ENCODE results near the gene ZDHHC21.

The ZDHHC21 gene

GRCh38 chr9:14561929-14562405, 131.3 kb downstream of the ZDHHC21 start:
- no peak overlapping the region for H3K4me2 ChIP-seq (ENCODE audit: low read length)

More at GRCh38 chr9:14561929-14562405, 131.3 kb downstream of the ZDHHC21 start:
- H3K9me2 ChIP-seq (ENCODE audit: low read depth, low read length), result no peaks in the 10 kb centered on the region
- H3K36me3 ChIP-seq (ENCODE audit: insufficient read depth, low read length), result no peaks in the 10 kb centered on the region
- no peak overlapping the region for H3K27ac ChIP-seq (ENCODE audit: low read depth, low read length, poor library complexity, severe bottlenecking)
- H3F3A ChIP-seq (ENCODE audit: insufficient read depth, low read length), result no peaks in the 10 kb centered on the region
- no peaks in the 10 kb centered on the region for H4K20me1 ChIP-seq (ENCODE audit: insufficient read depth, low read length)
- no peak overlapping the region for H3K9ac ChIP-seq (ENCODE audit: low read length)
- no peaks in the 10 kb centered on the region for H3K4me1 ChIP-seq (ENCODE audit: insufficient read depth, low read length, severe bottlenecking)
- H3K4me3 ChIP-seq (ENCODE audit: low read depth, low read length, poor library complexity, severe bottlenecking), result no peak overlapping the region
- no peak overlapping the region for H2AFZ ChIP-seq (ENCODE audit: low read length)
- no peaks in the 10 kb centered on the region for H3K27me3 ChIP-seq (ENCODE audit: insufficient read depth, low read length)
- TF ChIP-seq, protein P1, sequence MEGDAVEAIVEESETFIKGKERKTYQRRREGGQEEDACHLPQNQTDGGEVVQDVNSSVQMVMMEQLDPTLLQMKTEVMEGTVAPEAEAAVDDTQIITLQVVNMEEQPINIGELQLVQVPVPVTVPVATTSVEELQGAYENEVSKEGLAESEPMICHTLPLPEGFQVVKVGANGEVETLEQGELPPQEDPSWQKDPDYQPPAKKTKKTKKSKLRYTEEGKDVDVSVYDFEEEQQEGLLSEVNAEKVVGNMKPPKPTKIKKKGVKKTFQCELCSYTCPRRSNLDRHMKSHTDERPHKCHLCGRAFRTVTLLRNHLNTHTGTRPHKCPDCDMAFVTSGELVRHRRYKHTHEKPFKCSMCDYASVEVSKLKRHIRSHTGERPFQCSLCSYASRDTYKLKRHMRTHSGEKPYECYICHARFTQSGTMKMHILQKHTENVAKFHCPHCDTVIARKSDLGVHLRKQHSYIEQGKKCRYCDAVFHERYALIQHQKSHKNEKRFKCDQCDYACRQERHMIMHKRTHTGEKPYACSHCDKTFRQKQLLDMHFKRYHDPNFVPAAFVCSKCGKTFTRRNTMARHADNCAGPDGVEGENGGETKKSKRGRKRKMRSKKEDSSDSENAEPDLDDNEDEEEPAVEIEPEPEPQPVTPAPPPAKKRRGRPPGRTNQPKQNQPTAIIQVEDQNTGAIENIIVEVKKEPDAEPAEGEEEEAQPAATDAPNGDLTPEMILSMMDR (IDR thresholded peaks at IDR 0.05; ENCODE audit: low read length), result no peak
- TF ChIP-seq EZH2 (IDR thresholded peaks at IDR 0.05; ENCODE audit: borderline replicate concordance, low read length), result no peak
- H3K9me3 ChIP-seq (ENCODE audit: low read length), result no peaks in the 10 kb centered on the region
- no peaks in the 10 kb centered on the region for H3K79me2 ChIP-seq (ENCODE audit: insufficient read depth, low read length)
